GM12878 (cell line): ENCODE data around the gene MBD5. TPM values are rescaled to one million over a fixed set of nuclear protein-coding genes. Genes with fewer than 3 reads are reported as not detected.

Experiments used
- ATAC-seq: fragments of 200-7000 bp; cut with Tn5 transposase; 3 replicates; pipeline ENCODE4 v1.9.1; 2020; ENCODE audit warnings: mild to moderate bottlenecking, moderate library complexity
- BruUV-seq: library from RNA; stranded (reverse); fragments of 400-500 nt; replicated peaks from 2 replicates; lab custom pipeline; 2021; lab: Mats Ljungman, UMichigan
- CTCF ChIA-PET: fragments of 300-600 bp; sonication (Branson Sonifier 250); formaldehyde crosslinking; extraction: SDS; loops from one replicate; lab custom pipeline; 2021; ENCODE audit warnings: inconsistent platforms; lab: Yijun Ruan, JAX
- POLR2A ChIA-PET: fragments of 350-600 bp; formaldehyde crosslinking; extraction: SDS; loops from one replicate; lab custom pipeline; 2021; ENCODE audit warnings: inconsistent platforms; lab: Charles Lee
- RAD21 ChIA-PET: fragments of 300-600 bp; sonication (Branson Sonifier 250); formaldehyde crosslinking; loops from one replicate; lab custom pipeline; 2023; ENCODE audit warnings: antibody characterized with exemption; ENCODE audit not compliant: unreplicated experiment; lab: Charles Lee
- SMC1A ChIA-PET: fragments of 300-600 bp; sonication (Branson Sonifier 250); formaldehyde crosslinking; loops from one replicate; lab custom pipeline; 2023; ENCODE audit not compliant: unreplicated experiment, uncharacterized antibody; lab: Charles Lee
- DNase-seq: peaks from one replicate; pipeline ENCODE4 v3.0.0-alpha.2; 2011; ENCODE audit warnings: low read depth, low spot score
- FAIRE-seq: peaks from 3 replicates; lab custom pipeline; 2011; peaks lifted over from hg19 to GRCh38; lab: Jason Lieb, UNC
- H2AFZ ChIP-seq: 2 replicates; pipeline ENCODE4 v1.6.0; 2011; ENCODE audit warnings: low read depth, low read length, control low read depth; ENCODE audit not compliant: control insufficient read depth
- H3K27ac ChIP-seq: 2 replicates; pipeline ENCODE4 v1.5.1; 2011; ENCODE audit warnings: control low read depth; ENCODE audit not compliant: control insufficient read depth, insufficient read depth
- H3K27me3 ChIP-seq, 2 experiments: replicated peaks in 1 of 2; 2 replicates each; pipeline versions ENCODE4 v1.6.0 to v1.6.1; 2011; ENCODE audit warnings: low read length in 1 of 2; ENCODE audit not compliant: control insufficient read depth in 2 of 2, insufficient read depth in 2 of 2
- H3K36me3 ChIP-seq, 2 experiments: 2 replicates each; pipeline ENCODE4 v1.5.1; 2011; ENCODE audit warnings: low read length in 1 of 2; ENCODE audit not compliant: control insufficient read depth in 2 of 2, insufficient read depth in 2 of 2
- H3K4me1 ChIP-seq: 2 replicates; pipeline ENCODE4 v1.6.1; 2011; ENCODE audit warnings: mild to moderate bottlenecking, low read length, moderate library complexity, mixed read lengths; ENCODE audit not compliant: control insufficient read depth, insufficient read depth
- H3K4me2 ChIP-seq: 2 replicates; pipeline ENCODE4 v1.6.0; 2011; ENCODE audit warnings: control low read depth; ENCODE audit not compliant: control insufficient read depth, insufficient read depth
- H3K4me3 ChIP-seq: fragments of 200-600 bp; sonication (generic); 2 replicates; pipeline ENCODE4 v1.5.1; 2016
- H3K79me2 ChIP-seq: 2 replicates; pipeline ENCODE4 v1.6.0; 2011; ENCODE audit warnings: low read length; ENCODE audit not compliant: control insufficient read depth, insufficient read depth
- H3K9ac ChIP-seq: 2 replicates; pipeline ENCODE4 v1.8.0; 2011; ENCODE audit warnings: low read length, control low read depth, mixed read lengths; ENCODE audit not compliant: control insufficient read depth, insufficient read depth
- H3K9me3 ChIP-seq: replicated peaks from 3 replicates; pipeline ENCODE4 v1.5.1; 2011; ENCODE audit warnings: mild to moderate bottlenecking, low read length; ENCODE audit not compliant: control insufficient read depth, insufficient read depth
- H4K20me1 ChIP-seq: 2 replicates; pipeline ENCODE4 v1.6.0; 2011; ENCODE audit not compliant: control insufficient read depth, insufficient read depth
- CBFB ChIP-seq: IDR thresholded peaks from 2 replicates; pipeline ENCODE4 v1.6.1; 2016; ENCODE audit warnings: antibody characterized with exemption, low read depth
- CHD4 ChIP-seq: fragments of 200-600 bp; sonication (generic); IDR thresholded peaks from 2 replicates; pipeline ENCODE4 v1.6.1; 2016; ENCODE audit warnings: mild to moderate bottlenecking
- CTCF ChIP-seq, 3 experiments: IDR thresholded peaks in 2 of 3; conservative IDR thresholded peaks in 1 of 3; 2 replicates each; pipeline ENCODE4 v1.5.1; 2011; ENCODE audit warnings: low read depth in 3 of 3, low read length in 3 of 3, mild to moderate bottlenecking in 3 of 3, control low read depth in 2 of 3, moderate library complexity in 2 of 3, inconsistent platforms in 1 of 3, mixed read lengths in 1 of 3; ENCODE audit not compliant: control insufficient read depth in 2 of 3, insufficient read depth in 1 of 3; ENCODE audit errors: extremely low read depth in 1 of 3
- HDAC2 ChIP-seq: fragments of 200-600 bp; sonication (generic); IDR thresholded peaks from 2 replicates; pipeline ENCODE4 v1.6.1; 2017
- NFXL1 ChIP-seq: fragments of 450-650 bp; IDR thresholded peaks from 2 replicates; pipeline ENCODE4 v1.6.1; 2017; ENCODE audit warnings: antibody characterized with exemption, mild to moderate bottlenecking, borderline replicate concordance
- SIX5 ChIP-seq: IDR thresholded peaks from 2 replicates; pipeline ENCODE4 v1.6.1; 2011; ENCODE audit warnings: mild to moderate bottlenecking, low read depth, low read length, moderate library complexity; ENCODE audit not compliant: severe bottlenecking
- SRF ChIP-seq, 2 experiments: IDR thresholded peaks; 2 replicates each; pipeline ENCODE4 v1.6.1; 2011; ENCODE audit warnings: low read depth in 2 of 2, low read length in 2 of 2, mild to moderate bottlenecking in 1 of 2, moderate library complexity in 1 of 2
- SUPT20H ChIP-seq: IDR thresholded peaks from 2 replicates; pipeline ENCODE4 v1.6.1; 2011; ENCODE audit warnings: low read depth, mild to moderate bottlenecking, low read length, moderate library complexity, borderline replicate concordance; ENCODE audit not compliant: control insufficient read depth
- ZNF24 ChIP-seq: fragments of 450-650 bp; IDR thresholded peaks from 2 replicates; pipeline ENCODE4 v1.6.1; 2017; ENCODE audit warnings: antibody characterized with exemption, mild to moderate bottlenecking
- WGBS: methylation state at CpG from one replicate; pipeline ENCODE4 v1.1.6; 2016; ENCODE audit warnings: low lambda C conversion rate; ENCODE audit not compliant: insufficient replicate concordance, insufficient coverage; ENCODE audit errors: missing lambda C conversion rate; 5-methylcytosine and 5-hydroxymethylcytosine counted together
- in situ Hi-C: fragments of 300-500 bp; cut with MboI; formaldehyde crosslinking; loops from 9 replicates; pipeline ENCODE4 v1.14.3; 2018; ENCODE audit warnings: mixed read lengths
- intact Hi-C: fragments of 100-400 bp; cut with micrococcal nuclease; formaldehyde crosslinking; loops from one replicate; pipeline ENCODE4 v1.14.2; 2022; ENCODE audit not compliant: unreplicated experiment
- polyA plus RNA-seq, 11 experiments: library from polyadenylated mRNA; depleted of rRNA in 4 of 11; unstranded in 6 of 11; stranded (reverse) in 5 of 11; fragments of >200 nt; fragmentation: Nextera tagmentation in 4 of 11; fragmentation: Illumina TruSeq in 1 of 11; extraction: Ambion mirVana in 4 of 11; extraction: Trizol in 1 of 11; gene quantifications; 1 replicate in 1 of 11; 2 replicates in 10 of 11; pipeline versions ENCODE4 v1.2.1 to v1.2.3, GENCODE V29; 2011 to 2016; ENCODE audit warnings: inconsistent platforms in 2 of 11, missing spikeins in 2 of 11, low read depth in 1 of 11
- total RNA-seq, 4 experiments: library from RNA; depleted of rRNA in 3 of 4; stranded (reverse); fragments of >200 nt in 3 of 4; fragmentation: Illumina TruSeq in 1 of 4; extraction: Trizol in 1 of 4; gene quantifications; 2 replicates each; pipeline versions ENCODE4 v1.2.1 to v1.2.3, GENCODE V29; 2013 to 2021
- TF ChIP-seq, protein P1 (sequence below): IDR thresholded peaks from 2 replicates; pipeline ENCODE4 v1.6.1; 2012; ENCODE audit warnings: mild to moderate bottlenecking, low read depth, low read length
- TF ChIP-seq, protein P2 (sequence below): IDR thresholded peaks from 2 replicates; pipeline ENCODE4 v1.6.1; 2011; ENCODE audit warnings: mild to moderate bottlenecking, low read depth, low read length, moderate library complexity; ENCODE audit not compliant: insufficient replicate concordance

MBD5 gene
- total and polyA plus RNA-seq, 10 of the 15 experiments (the other 5 are each of a cell fraction or from before 2014, with no cell fraction given), result 7.4 to 58.0 (median 21.2) TPM

DNA sequence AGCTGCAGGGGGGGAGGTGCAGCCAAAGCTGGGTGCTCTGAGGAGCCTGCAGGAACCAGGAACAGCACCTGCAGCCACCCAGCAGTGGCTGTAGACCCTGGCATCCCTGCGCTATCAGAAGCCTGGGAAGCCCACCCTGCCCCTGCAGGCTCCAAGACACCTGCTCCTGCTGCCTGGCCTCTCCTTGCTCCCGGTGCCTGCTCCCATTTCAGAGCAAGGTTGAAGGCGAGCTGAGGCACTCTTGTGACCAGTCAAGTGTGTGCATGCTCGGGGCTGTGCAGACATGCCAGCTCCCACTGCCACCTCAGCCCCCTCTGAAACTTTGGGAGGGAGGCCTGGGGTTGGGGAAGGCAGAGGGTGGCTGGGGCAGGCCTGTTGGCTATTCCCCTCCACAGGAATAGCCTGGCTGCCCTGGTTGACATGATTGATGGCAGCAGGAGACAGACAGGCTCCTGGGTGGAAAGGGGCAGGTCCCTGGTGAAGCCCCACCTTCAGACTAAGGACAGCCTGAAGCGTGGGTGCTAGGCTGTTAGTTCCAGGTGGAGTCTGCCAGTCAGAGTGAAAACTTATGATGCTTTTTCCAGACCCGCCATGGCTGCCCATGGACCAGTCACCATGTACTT, 151.4 kb downstream of the MBD5 start (continued):
- TF ChIP-seq CHD4 (no peak), CBFB (no peak), SRF (IDR thresholded peaks at IDR 0.05; ENCODE audit: low read depth in 2 of 2, low read length in 2 of 2) (no peak), CTCF (IDR thresholded peaks at IDR 0.05 in 2 of 3, conservative IDR thresholded peaks at IDR 0.05 in 1 of 3; ENCODE audit: control insufficient read depth in 2 of 3, extremely low read depth in 1 of 3, insufficient read depth in 1 of 3, low read depth in 3 of 3, low read length in 3 of 3) (no peak)

- in situ Hi-C loops (no loop called here), intact Hi-C loops (no loop called here)
- H4K20me1 ChIP-seq, result no peaks in the 10 kb centered on the region
- H3K79me2 ChIP-seq, result no peaks in the 10 kb centered on the region
- no peaks in the 10 kb centered on the region for H3K4me1 ChIP-seq
- ChIA-PET SMC1A (interaction anchor here (0.9 to 1.5 kb wide), 4 partner anchors 26 to 336 kb away, joined by 3 to 5 read pairs (median 3); no protein-coding TSS in a partner anchor), RAD21 (no interaction called here), CTCF (interaction anchor here (1.5 kb wide), 1 partner anchor 183 kb away, joined by 4 read pairs; no protein-coding TSS in a partner anchor), POLR2A (no interaction called here)
- DNase-seq (no peak), ATAC-seq (no peak), FAIRE-seq (no peak)
- H3K9me3 ChIP-seq, result peaks cover 3% of the 10 kb centered on the region; the same call in 2 of the 3 replicates
- no peaks in the 10 kb centered on the region; a peak in 2 of 4 replicates for H3K36me3 ChIP-seq
- no peak overlapping the region for H3K4me3 ChIP-seq
- H2AFZ ChIP-seq, result no peak overlapping the region
- 94% methylated on average over 12 of the region's 12 CpGs for WGBS
- H3K4me2 ChIP-seq, result no peak overlapping the region
- H3K27me3 ChIP-seq, result no peaks in the 10 kb centered on the region
- H3K9ac ChIP-seq, result no peak overlapping the region
- BruUV-seq, result no TSS peak
- no peak overlapping the region for H3K27ac ChIP-seq
- TF ChIP-seq ZNF24 (no peak), SIX5 (no peak), NFXL1 (no peak), HDAC2 (no peak), SUPT20H (no peak)
- TF ChIP-seq, protein P1, sequence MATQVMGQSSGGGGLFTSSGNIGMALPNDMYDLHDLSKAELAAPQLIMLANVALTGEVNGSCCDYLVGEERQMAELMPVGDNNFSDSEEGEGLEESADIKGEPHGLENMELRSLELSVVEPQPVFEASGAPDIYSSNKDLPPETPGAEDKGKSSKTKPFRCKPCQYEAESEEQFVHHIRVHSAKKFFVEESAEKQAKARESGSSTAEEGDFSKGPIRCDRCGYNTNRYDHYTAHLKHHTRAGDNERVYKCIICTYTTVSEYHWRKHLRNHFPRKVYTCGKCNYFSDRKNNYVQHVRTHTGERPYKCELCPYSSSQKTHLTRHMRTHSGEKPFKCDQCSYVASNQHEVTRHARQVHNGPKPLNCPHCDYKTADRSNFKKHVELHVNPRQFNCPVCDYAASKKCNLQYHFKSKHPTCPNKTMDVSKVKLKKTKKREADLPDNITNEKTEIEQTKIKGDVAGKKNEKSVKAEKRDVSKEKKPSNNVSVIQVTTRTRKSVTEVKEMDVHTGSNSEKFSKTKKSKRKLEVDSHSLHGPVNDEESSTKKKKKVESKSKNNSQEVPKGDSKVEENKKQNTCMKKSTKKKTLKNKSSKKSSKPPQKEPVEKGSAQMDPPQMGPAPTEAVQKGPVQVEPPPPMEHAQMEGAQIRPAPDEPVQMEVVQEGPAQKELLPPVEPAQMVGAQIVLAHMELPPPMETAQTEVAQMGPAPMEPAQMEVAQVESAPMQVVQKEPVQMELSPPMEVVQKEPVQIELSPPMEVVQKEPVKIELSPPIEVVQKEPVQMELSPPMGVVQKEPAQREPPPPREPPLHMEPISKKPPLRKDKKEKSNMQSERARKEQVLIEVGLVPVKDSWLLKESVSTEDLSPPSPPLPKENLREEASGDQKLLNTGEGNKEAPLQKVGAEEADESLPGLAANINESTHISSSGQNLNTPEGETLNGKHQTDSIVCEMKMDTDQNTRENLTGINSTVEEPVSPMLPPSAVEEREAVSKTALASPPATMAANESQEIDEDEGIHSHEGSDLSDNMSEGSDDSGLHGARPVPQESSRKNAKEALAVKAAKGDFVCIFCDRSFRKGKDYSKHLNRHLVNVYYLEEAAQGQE, result no peak
- TF ChIP-seq, protein P2, sequence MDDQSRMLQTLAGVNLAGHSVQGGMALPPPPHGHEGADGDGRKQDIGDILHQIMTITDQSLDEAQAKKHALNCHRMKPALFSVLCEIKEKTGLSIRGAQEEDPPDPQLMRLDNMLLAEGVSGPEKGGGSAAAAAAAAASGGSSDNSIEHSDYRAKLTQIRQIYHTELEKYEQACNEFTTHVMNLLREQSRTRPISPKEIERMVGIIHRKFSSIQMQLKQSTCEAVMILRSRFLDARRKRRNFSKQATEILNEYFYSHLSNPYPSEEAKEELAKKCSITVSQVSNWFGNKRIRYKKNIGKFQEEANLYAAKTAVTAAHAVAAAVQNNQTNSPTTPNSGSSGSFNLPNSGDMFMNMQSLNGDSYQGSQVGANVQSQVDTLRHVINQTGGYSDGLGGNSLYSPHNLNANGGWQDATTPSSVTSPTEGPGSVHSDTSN, result no peak
Observed at GRCh38 chr2:148173168-148173567, 152.3 kb downstream of the MBD5 start.
